CD4-positive, alpha-beta memory T cell (primary cell): ENCODE measurements around the gene MAGED1. TPM values are rescaled to one million over a fixed set of nuclear protein-coding genes. Genes with fewer than 3 reads are reported as not detected.

Experiments used
- CTCF ChIA-PET: fragments of 350-600 bp; sonication (Branson Sonifier 250); formaldehyde crosslinking; loops from one replicate; lab custom pipeline; 2021; ENCODE audit warnings: inconsistent platforms; ENCODE audit not compliant: partially characterized antibody; lab: Charles Lee
- POLR2A ChIA-PET: fragments of 350-600 bp; sonication (Branson Sonifier 250); formaldehyde crosslinking; loops from one replicate; lab custom pipeline; 2021; ENCODE audit not compliant: partially characterized antibody; lab: Charles Lee
- DNase-seq, 5 donors: peaks; one replicate each; pipeline versions ENCODE4 v3.0.0 to v3.0.0-alpha.2; 2020 to 2022; ENCODE audit warnings: mixed read lengths in 1 of 5
- H3K27ac ChIP-seq: one replicate; pipeline ENCODE4 v1.7.0; 2013; ENCODE audit warnings: low read depth, low read length
- H3K27me3 ChIP-seq: 2 replicates; pipeline ENCODE4 v1.7.0; 2013; ENCODE audit warnings: mild to moderate bottlenecking, low read length, moderate library complexity; ENCODE audit not compliant: insufficient read depth
- H3K36me3 ChIP-seq: 2 replicates; pipeline ENCODE4 v1.7.0; 2013; ENCODE audit warnings: mild to moderate bottlenecking, low read length, moderate library complexity; ENCODE audit not compliant: insufficient read depth
- H3K4me1 ChIP-seq: 2 replicates; pipeline ENCODE4 v1.7.0; 2013; ENCODE audit warnings: mild to moderate bottlenecking, low read length, moderate library complexity; ENCODE audit not compliant: insufficient read depth
- H3K4me3 ChIP-seq, 2 donors: one replicate each; pipeline ENCODE4 v1.7.0; 2013; ENCODE audit warnings: low read length in 2 of 2, mild to moderate bottlenecking in 1 of 2
- H3K9me3 ChIP-seq, 2 donors: one replicate each; pipeline ENCODE4 v1.7.0; 2013; ENCODE audit warnings: low read length in 2 of 2, control low read depth in 1 of 2; ENCODE audit not compliant: control insufficient read depth in 1 of 2
- H3K27ac Mint-ChIP-seq, 7 donors: one replicate each; pipeline ENCODE4 v1.8.0; 2020 to 2021; ENCODE audit warnings: mixed read lengths in 7 of 7, mild to moderate bottlenecking in 6 of 7, inconsistent platforms in 3 of 7, moderate library complexity in 3 of 7
- H3K27me3 Mint-ChIP-seq, 2 donors: one replicate each; pipeline ENCODE4 v1.8.0; 2020 to 2021; ENCODE audit warnings: mixed read lengths in 2 of 2
- H3K36me3 Mint-ChIP-seq, 2 donors: one replicate each; pipeline ENCODE4 v1.8.0; 2020 to 2021; ENCODE audit warnings: mixed read lengths in 2 of 2, inconsistent platforms in 1 of 2, mild to moderate bottlenecking in 1 of 2
- H3K4me1 Mint-ChIP-seq, 4 donors: one replicate each; pipeline ENCODE4 v1.8.0; 2020 to 2021; ENCODE audit warnings: mixed read lengths in 4 of 4, mild to moderate bottlenecking in 1 of 4
- H3K4me3 Mint-ChIP-seq, 8 donors: one replicate each; pipeline ENCODE4 v1.8.0; 2020 to 2021; ENCODE audit warnings: mixed read lengths in 8 of 8, mild to moderate bottlenecking in 7 of 8, moderate library complexity in 6 of 8, inconsistent platforms in 3 of 8
- H3K9me3 Mint-ChIP-seq, 8 donors: one replicate each; pipeline ENCODE4 v1.8.0; 2020 to 2021; ENCODE audit warnings: mixed read lengths in 8 of 8, mild to moderate bottlenecking in 5 of 8, inconsistent platforms in 3 of 8, moderate library complexity in 1 of 8
- intact Hi-C: fragments of 100-400 bp; cut with micrococcal nuclease; formaldehyde crosslinking; loops from one replicate; pipeline ENCODE4 v1.15.1; 2023
- polyA plus RNA-seq, 2 donors: library from polyadenylated mRNA; unstranded; fragments of 300-500 nt; fragmentation: Illumina TruSeq; gene quantifications; one replicate each; pipeline ENCODE4 v1.2.3, GENCODE V29; 2021
- total RNA-seq, 2 experiments: library from RNA; stranded (reverse); gene quantifications; one replicate each; pipeline ENCODE4 v1.2.3, GENCODE V29; 2021

The MAGED1 gene
- total and polyA plus RNA-seq, 4 experiments from 2014 or later, result 27.4 to 41.1 (median 33.2) TPM

- no peak overlapping the region for H3K27ac Mint-ChIP-seq
- H3K27me3 Mint-ChIP-seq, result no peaks in the 10 kb centered on the region
- POLR2A ChIA-PET, result no interaction called here
- Histone ChIP-seq H3K9me3 (no peaks in the 10 kb centered on the region), H3K27ac (no peak overlapping the region), H3K27me3 (no peaks in the 10 kb centered on the region), H3K36me3 (no peaks in the 10 kb centered on the region), H3K4me1 (no peaks in the 10 kb centered on the region), H3K4me3 (no peak overlapping the region)
- peaks cover 0 to 9% (median 6%) of the 10 kb centered on the region in 4 donors for H3K4me1 Mint-ChIP-seq
- no peaks in the 10 kb centered on the region for H3K9me3 Mint-ChIP-seq
- peaks cover 4 to 6% of the 10 kb centered on the region in 2 donors for H3K36me3 Mint-ChIP-seq
- H3K4me3 Mint-ChIP-seq, result no peak overlapping the region
- CTCF ChIA-PET, result no interaction called here
- intact Hi-C loops, result no loop called here
- DNase-seq, result no peak
Measured at GRCh38 chrX:51876441-51876840, 17.0 kb upstream of the MAGED1 start.

DNA sequence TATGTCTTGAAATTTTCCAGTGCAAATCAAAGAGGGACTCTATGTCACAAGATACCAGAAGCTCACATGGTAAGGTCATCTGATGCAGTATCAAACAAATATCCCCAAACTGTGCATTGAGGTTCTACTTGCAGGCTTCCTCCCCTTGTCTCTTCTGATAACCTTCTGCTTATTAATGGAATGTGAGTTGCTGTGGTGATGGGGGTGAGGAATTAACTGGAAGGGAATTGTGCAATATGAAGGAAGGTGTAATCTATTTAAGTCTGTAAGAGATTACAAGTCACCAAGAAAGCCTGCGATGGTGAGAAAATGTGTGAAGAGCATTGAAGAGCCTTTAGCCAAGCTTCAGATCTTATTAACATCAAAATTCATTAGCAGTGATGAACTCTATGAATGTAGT is 15.4 kb upstream of the MAGED1 start:
- Histone ChIP-seq H3K27ac (no peak overlapping the region), H3K36me3 (no peaks in the 10 kb centered on the region), H3K4me1 (no peaks in the 10 kb centered on the region), H3K9me3 (no peaks in the 10 kb centered on the region), H3K4me3 (no peak overlapping the region), H3K27me3 (no peaks in the 10 kb centered on the region)
- DNase-seq, result no peak
- Mint-ChIP-seq H3K4me3 (no peak overlapping the region), H3K36me3 (peaks cover 4 to 6% of the 10 kb centered on the region in 2 donors), H3K27ac (no peak overlapping the region), H3K9me3 (peaks cover 0 to 1% (median 0%) of the 10 kb centered on the region in 8 donors), H3K4me1 (peaks cover 0 to 7% (median 6%) of the 10 kb centered on the region in 4 donors), H3K27me3 (no peaks in the 10 kb centered on the region)
- POLR2A ChIA-PET, result no interaction called here
- CTCF ChIA-PET, result no interaction called here
- intact Hi-C loops, result no loop called here

GRCh38 chrX:51889851-51890250 is 3.6 kb upstream of the MAGED1 start:
- Mint-ChIP-seq H3K36me3 (peaks cover 0 to 3% of the 10 kb centered on the region in 2 donors), H3K27ac (no peak overlapping the region), H3K9me3 (no peaks in the 10 kb centered on the region), H3K4me3 (no peak overlapping the region), H3K27me3 (no peaks in the 10 kb centered on the region), H3K4me1 (peaks cover 8 to 26% (median 18%) of the 10 kb centered on the region in 4 donors)
- DNase-seq, result no peak
- no peaks in the 10 kb centered on the region for H3K9me3 ChIP-seq
- intact Hi-C loops, result no loop called here
- no peaks in the 10 kb centered on the region for H3K27me3 ChIP-seq
- H3K36me3 ChIP-seq, result no peaks in the 10 kb centered on the region
- ChIA-PET POLR2A (no interaction called here), CTCF (no interaction called here)
- no peak overlapping the region for H3K4me3 ChIP-seq
- no peak overlapping the region for H3K27ac ChIP-seq
- peaks cover 11% of the 10 kb centered on the region for H3K4me1 ChIP-seq

DNA sequence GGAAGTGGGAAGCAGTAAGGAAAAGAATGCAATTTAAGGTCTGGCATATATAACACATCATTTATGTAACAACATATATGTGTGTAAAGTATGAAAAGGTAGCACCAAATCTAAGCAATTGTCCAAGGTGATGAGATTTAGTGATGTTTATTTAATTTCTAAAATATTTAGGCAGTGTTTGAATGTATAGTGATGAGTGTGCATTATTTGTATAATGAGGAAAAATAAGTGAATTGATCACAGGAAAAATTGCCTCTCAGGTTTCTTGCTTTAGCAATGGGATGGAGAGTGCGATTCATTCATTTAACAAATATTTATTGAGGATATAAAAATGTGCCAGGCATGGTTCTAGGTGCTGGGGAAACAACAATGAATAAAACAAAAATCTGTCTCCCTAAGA is 2.2 kb upstream of the MAGED1 start:
- no peaks in the 10 kb centered on the region for H3K9me3 ChIP-seq
- Mint-ChIP-seq H3K27me3 (no peaks in the 10 kb centered on the region), H3K4me1 (peaks cover 8 to 26% (median 18%) of the 10 kb centered on the region in 4 donors), H3K27ac (peak overlapping the region in 6 of 7 donors; percentile 9 to 74 (median 42)), H3K4me3 (peak overlapping the region in 3 of 8 donors; percentile 5 to 39 (median 35)), H3K9me3 (no peaks in the 10 kb centered on the region), H3K36me3 (peaks cover 0 to 5% of the 10 kb centered on the region in 2 donors)
- H3K36me3 ChIP-seq, result no peaks in the 10 kb centered on the region
- CTCF ChIA-PET, result no interaction called here
- intact Hi-C loops, result no loop called here
- DNase-seq, result no peak
- no peaks in the 10 kb centered on the region for H3K27me3 ChIP-seq
- H3K4me3 ChIP-seq, result no peak overlapping the region
- H3K27ac ChIP-seq, result no peak overlapping the region
- POLR2A ChIA-PET, result no interaction called here
- peaks cover 11% of the 10 kb centered on the region for H3K4me1 ChIP-seq

DNA sequence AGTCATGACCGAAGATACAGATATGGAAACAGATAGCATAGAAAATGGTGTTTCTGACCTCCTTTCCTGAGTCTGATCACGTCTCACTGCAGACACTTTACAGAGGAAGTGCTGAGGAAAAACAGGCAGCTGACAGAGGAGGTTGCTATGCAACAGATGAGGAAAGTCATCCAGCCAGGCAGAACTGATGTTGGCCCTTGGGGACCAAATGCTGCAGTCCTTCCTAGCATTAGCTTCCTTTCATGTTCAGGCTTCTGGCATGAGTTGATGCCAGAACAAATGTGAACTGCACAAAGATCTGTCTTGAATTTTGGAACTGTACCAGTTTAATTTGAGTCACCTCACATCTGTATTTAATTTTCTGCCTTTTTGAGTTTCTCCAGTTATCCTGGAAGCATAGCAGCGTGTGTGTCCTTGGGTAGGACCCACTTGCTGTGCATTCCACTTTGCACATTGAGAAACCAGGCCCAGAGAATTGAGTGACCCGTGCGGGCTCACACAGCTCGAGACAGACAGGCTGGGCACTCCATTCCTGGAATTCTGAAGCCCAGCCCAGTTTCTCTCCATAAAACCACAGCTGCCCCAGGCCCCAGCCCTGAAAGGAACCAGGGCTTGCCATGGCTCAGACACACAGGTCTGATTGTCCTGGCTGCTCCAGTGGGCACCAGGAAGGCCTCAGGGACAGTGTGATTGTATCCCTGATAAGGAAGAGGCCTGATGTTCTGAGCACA is 1.4 kb upstream of the MAGED1 start:
- Mint-ChIP-seq H3K4me1 (peaks cover 8 to 26% (median 18%) of the 10 kb centered on the region in 4 donors), H3K4me3 (peak overlapping the region in 7 of 8 donors; percentile 15 to 92 (median 41)), H3K27ac (peak overlapping the region in 6 of 7 donors; percentile 9 to 74 (median 42)), H3K27me3 (no peaks in the 10 kb centered on the region), H3K36me3 (peaks cover 0 to 5% of the 10 kb centered on the region in 2 donors), H3K9me3 (no peaks in the 10 kb centered on the region)
- peak in 1 of 5 donors; percentile 11 for DNase-seq
- Histone ChIP-seq H3K27ac (peak overlapping the region; percentile 32), H3K36me3 (no peaks in the 10 kb centered on the region), H3K27me3 (no peaks in the 10 kb centered on the region), H3K4me1 (peaks cover 11% of the 10 kb centered on the region), H3K9me3 (no peaks in the 10 kb centered on the region), H3K4me3 (no peak overlapping the region)
- ChIA-PET CTCF (no interaction called here), POLR2A (no interaction called here)
- intact Hi-C loops, result no loop called here

DNA sequence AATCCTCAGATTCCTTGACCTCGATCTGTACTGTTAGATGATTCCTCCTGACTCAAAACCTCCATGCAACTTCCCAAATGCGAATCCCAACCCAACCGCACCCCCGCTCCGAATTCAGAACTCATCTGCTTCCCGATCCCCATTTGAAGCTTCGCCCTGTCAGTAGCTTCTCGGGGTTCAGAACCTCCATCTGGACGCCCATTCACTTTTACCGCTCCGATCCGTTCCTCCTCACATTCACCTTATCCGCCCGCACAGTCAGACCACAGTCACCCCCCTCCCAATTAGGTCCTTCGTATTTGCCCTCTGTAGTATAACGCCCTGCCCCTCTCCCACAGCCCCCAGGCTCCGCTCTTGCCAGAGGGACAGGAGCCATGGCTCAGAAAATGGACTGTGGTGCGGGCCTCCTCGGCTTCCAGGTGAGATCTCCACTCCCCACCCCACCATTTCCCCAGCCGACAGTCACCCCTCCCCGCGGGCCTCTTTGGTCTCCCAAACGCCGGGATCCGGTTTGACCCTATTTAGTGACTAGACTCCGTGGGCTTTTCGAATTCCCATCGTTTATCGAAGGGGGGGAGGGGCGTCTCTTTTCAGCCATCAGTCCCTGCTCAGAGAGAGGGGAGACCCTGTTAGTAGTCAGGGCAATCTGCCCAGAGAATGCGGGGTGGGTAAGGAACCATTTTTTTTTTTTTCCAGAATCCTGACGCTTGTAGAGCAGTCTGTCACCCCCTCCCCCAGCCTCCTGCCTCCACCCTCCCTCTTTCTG is 691 bp downstream of the MAGED1 start:
- DNase-seq, result peak in 4 of 5 donors; percentile 10 to 22 (median 16)
- POLR2A ChIA-PET, result interaction anchor here (1.0 to 1.6 kb wide), 3 partner anchors 8 to 368 kb away, joined by 3 to 7 read pairs (median 3); no protein-coding TSS in a partner anchor
- CTCF ChIA-PET, result no interaction called here

DNA sequence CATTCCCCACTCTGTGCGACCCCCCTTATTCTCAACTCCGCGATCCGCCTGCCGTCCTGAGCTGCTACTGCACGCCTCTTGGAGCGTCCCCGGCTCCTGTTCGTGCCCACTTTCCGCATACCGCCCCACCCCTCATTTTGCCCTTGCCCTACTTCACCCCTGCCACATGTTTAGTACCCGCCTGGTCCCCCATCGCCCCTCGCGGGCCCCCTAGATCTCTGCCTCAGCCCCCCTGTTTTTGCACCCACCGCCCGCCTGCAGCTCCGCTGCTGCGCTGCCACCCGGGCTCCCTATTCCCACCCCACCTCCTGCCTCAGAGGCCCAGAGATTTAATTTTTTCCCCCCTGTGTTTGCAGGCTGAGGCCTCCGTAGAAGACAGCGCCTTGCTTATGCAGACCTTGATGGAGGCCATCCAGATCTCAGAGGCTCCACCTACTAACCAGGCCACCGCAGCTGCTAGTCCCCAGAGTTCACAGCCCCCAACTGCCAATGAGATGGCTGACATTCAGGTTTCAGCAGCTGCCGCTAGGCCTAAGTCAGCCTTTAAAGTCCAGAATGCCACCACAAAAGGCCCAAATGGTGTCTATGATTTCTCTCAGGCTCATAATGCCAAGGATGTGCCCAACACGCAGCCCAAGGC is 1.4 kb downstream of the MAGED1 start:
- H3K27ac ChIP-seq, result no peak overlapping the region
- H3K27me3 ChIP-seq, result no peaks in the 10 kb centered on the region
- Mint-ChIP-seq H3K4me3 (peak overlapping the region; percentile 61 to 97 (median 84)), H3K36me3 (peaks cover 11 to 15% of the 10 kb centered on the region in 2 donors), H3K27ac (no peak overlapping the region), H3K27me3 (no peaks in the 10 kb centered on the region), H3K4me1 (peaks cover 8 to 26% (median 18%) of the 10 kb centered on the region in 4 donors), H3K9me3 (no peaks in the 10 kb centered on the region)
- intact Hi-C loops, result no loop called here
- ChIA-PET POLR2A (no interaction called here), CTCF (no interaction called here)
- no peaks in the 10 kb centered on the region for H3K36me3 ChIP-seq
- no peaks in the 10 kb centered on the region for H3K9me3 ChIP-seq
- DNase-seq, result no peak
- H3K4me3 ChIP-seq, result no peak overlapping the region
- peaks cover 11% of the 10 kb centered on the region for H3K4me1 ChIP-seq

More for the DNA sequence above, 691 bp downstream of the MAGED1 start:
- no peaks in the 10 kb centered on the region for H3K27me3 Mint-ChIP-seq
- intact Hi-C loops, result no loop called here
- no peaks in the 10 kb centered on the region for H3K9me3 Mint-ChIP-seq
- Histone ChIP-seq H3K27ac (peak overlapping the region; percentile 32), H3K27me3 (no peaks in the 10 kb centered on the region), H3K4me3 (peak overlapping the region in 1 of 2 donors; percentile 51), H3K4me1 (peaks cover 11% of the 10 kb centered on the region), H3K36me3 (no peaks in the 10 kb centered on the region), H3K9me3 (no peaks in the 10 kb centered on the region)
- H3K4me1 Mint-ChIP-seq, result peaks cover 8 to 26% (median 18%) of the 10 kb centered on the region in 4 donors
- peaks cover 11 to 13% of the 10 kb centered on the region in 2 donors for H3K36me3 Mint-ChIP-seq
- H3K27ac Mint-ChIP-seq, result peak overlapping the region; percentile 55 to 97 (median 84)
- H3K4me3 Mint-ChIP-seq, result peak overlapping the region; percentile 90 to 97 (median 92)
